CD4-positive, alpha-beta T cell treated with Interleukin-15 for 1 hour (primary cell): Measurements from ENCODE around the gene BANF2.
"Not testable (repeated sequence)": the region's sequence is repeated elsewhere in the genome, so short reads cannot be mapped to it uniquely, and the experiment has no call there.

Source experiments
- DNase-seq: peaks from one replicate; pipeline ENCODE4 v3.0.0-alpha.2; 2020

BANF2 gene

DNA sequence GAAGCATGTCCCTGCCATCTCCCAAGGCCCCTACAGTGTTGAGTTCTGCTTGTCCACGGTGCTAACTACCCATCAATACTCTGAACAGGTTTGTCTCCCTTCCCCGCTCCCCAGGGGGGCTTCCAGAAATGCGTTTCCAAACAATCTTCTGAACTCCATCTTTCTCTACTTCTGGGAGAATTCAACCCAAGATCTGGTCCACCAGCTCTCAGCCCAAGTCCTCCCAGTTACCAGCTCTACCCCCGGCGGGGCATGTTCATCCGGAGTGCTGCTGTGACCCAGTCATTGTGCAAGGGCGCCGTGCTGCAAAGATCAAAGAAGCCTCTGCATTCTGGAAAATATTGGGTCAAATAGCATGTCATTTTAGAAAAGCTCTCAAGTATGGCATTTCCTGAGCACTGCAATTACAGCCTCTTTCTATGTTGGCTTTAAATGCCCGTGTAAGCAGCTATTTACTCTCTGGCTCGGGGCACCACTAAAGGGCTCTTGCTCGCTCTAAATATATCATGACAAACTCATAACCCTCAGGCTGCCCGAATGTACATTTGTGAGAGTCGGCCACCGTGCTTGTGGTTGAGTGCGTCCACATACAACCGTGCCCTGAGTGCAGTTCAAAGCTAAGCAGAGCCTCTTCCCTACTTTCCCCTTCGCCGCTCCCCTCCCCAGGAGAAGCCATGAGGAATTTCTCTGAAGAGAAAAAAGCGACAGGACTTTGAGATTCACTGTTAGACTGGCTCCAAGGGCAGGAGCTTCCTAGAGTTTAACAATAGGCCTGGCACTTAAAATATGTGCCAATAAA lies 71.6 kb downstream of the BANF2 start:
- no peak for DNase-seq

DNA sequence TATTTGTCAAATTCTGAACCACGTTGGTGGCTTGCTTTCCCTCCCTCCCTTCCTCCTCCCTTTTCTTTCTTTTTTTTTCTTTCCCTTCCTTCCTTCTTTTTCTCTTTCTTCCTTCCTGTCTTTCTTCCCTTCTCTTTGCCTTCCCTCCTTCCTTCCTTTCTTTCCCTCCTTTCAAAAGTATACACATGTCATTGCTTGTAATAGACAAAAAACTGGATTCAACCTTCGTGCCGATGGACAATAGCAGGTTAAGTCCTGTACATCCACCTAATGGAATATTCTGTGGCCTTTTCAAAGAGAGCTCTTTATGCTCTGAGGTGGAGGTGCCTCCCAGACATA lies 72.2 kb downstream of the BANF2 start:
- DNase-seq = no peak

DNA sequence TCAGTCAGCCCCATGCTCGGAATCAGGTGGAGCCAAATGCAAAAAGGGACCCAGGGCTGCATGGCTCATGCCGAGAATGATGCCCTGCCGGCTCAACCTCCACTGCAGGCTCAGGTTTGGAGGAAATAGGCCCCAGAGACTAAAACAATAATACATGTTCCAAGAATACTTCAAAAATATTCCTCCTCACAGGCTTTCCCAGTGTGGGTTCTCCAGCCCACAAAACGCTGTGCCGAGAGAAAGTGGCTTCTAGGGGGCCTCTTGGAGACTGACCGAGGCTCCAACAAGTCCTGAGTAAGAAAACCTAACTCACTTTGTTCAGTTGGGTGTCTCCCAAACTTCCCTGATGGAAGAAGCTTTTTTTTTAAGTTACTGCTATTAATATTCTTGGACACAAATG lies 73.9 kb downstream of the BANF2 start:
- no peak for DNase-seq

DNA sequence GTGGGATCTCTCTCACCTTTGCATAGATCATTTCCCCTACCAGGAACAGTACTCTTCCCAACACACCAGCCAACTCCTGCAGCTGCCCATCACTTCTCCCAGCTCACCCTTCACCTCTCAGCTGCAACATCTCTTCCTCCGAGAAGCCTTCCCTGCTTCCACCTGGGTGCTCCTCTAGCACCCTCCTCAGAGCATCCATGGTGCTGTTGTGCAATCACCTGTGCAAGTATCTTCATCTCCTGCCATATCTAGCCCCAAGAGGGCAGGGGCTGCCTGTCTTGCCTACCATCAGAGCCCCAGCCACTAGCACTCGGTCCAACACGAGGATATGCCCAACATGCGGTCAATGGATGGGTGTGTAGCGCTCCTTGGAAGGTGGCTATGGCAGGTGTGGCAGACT lies 75.8 kb downstream of the BANF2 start:
- no peak for DNase-seq

DNA sequence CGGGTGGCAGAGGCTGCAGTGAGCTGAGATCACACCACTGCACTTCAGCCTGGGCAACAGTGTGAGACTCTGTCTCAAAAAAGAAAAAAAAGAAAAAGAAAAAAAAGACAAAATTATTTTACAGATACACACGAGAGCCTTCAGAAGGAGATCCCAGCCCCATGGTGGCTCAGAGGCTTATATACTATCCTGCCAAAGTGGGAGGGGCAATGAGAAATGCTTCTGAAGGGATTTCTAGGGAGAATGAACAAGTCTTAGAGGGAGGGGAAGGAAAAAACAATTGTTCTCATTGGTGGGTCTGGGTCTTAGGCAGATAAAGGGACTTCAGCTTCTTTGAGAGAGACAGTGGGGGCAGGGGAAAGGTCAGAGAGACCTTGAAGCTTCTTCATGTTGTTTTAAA lies 76.8 kb downstream of the BANF2 start:
- no peak for DNase-seq

DNA sequence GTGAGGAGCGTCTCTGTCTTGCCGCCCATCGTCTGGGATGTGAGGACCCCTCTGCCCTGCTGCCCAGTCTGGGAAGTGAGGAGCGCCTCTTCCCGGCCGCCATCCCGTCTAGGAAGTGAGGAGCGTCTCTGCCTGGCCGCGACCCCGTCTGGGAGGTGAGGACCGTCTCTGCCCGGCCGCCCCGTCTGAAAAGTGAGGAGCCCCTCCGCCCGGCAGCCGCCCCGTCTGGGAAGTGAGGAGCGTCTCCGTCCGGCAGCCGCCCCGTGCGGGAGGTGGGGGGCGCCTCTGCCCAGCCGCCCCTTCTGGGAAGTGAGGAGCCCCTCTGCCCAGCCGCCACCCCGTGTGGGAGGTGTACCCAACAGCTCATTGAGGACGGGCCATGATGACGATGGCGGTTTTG lies 79.2 kb downstream of the BANF2 start:
- not testable (repeated sequence) for DNase-seq

DNA sequence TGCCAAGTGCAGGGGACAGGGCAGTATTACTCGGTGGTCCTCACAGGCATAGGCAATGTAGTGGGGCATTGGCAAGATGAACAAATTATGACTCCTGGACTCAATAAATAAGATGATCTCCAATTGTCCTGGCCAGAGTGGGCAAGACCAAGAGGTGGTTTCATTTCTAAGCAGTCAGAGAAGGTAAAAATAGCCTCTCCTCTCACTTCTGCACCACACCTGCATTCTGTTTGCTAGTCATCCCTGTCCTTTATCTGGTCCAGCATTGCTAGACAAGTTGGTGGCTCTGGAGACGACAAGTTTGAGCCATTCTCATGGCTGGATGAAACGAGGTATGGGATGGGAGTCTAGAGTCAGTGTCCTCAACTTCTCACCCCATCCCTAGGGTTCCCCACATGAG lies 83.0 kb downstream of the BANF2 start:
- no peak for DNase-seq

DNA sequence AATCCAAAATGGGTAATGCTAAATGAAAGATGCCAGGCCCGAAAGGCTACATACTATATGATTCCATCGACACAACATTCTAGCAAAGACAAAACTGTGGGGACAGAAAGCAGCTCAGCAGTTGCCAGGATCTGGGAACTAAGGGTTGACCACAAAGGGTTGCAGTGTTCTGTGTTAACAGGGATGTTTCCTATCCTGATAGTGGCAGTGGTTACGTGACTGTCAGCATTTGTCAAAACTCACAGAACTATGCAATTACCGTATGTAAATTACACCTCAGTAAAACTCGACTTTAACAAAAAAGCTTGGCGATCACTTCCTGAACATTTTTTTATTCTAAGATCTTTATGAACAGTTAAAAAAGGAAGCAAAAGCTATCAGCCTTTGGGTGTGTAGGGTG lies 83.9 kb downstream of the BANF2 start:
- no peak for DNase-seq

DNA sequence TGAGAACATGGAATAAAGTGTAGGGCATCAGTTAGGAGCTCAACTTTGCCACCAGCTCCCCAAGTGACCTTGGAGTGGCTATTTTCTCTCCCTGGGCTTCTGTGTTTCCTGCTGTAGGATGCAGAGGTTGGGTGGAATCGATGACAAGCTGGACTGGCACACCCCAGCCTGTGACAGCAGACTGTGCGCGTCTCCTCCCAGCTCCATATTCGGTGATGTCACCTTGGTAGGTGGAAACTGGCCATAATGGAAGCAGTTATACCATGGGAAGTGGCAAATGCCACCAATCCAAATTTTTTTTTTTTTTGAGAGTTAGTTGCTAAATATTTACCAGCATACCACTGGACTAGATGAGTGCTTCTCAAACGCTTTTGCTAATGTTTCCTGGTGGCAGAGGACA lies 85.2 kb downstream of the BANF2 start:
- no peak for DNase-seq
